Muscle layer of duodenum (tissue), 2 donors: ENCODE data around the gene TWIST1.

ENCODE experiments used
- H3K27ac ChIP-seq: one replicate; pipeline ENCODE4 v1.7.0; 2013; ENCODE audit warnings: mild to moderate bottlenecking, low read length
- H3K27me3 ChIP-seq: one replicate; pipeline ENCODE4 v1.7.0; 2013; ENCODE audit warnings: low read depth, mild to moderate bottlenecking, control low read depth, low read length
- H3K36me3 ChIP-seq, 2 donors: one replicate each; pipeline ENCODE4 v1.7.0; 2013; ENCODE audit warnings: low read length in 2 of 2, control low read depth in 1 of 2, mild to moderate bottlenecking in 1 of 2; ENCODE audit not compliant: insufficient read depth in 2 of 2, control insufficient read depth in 1 of 2
- H3K4me1 ChIP-seq, 2 donors: one replicate each; pipeline ENCODE4 v1.7.0; 2013; ENCODE audit warnings: low read length in 2 of 2, mild to moderate bottlenecking in 2 of 2, control low read depth in 1 of 2, moderate library complexity in 1 of 2; ENCODE audit not compliant: insufficient read depth in 2 of 2, control insufficient read depth in 1 of 2
- H3K4me3 ChIP-seq, 2 donors: one replicate each; pipeline ENCODE4 v1.7.0; 2013; ENCODE audit warnings: low read length in 2 of 2, low read depth in 1 of 2, mild to moderate bottlenecking in 1 of 2
- H3K9me3 ChIP-seq, 2 donors: one replicate each; pipeline ENCODE4 v1.7.0; 2013; ENCODE audit warnings: low read length in 2 of 2, control low read depth in 1 of 2, mild to moderate bottlenecking in 1 of 2; ENCODE audit not compliant: control insufficient read depth in 1 of 2
- donor health status: healthy.

Gene TWIST1

GRCh38 chr7:19104811-19105210 is 12.6 kb downstream of the TWIST1 start:
- H3K4me3 ChIP-seq = no peak overlapping the region
- no peaks in the 10 kb centered on the region for H3K36me3 ChIP-seq
- H3K27me3 ChIP-seq = peaks cover 43% of the 10 kb centered on the region
- no peaks in the 10 kb centered on the region for H3K9me3 ChIP-seq
- no peak overlapping the region for H3K27ac ChIP-seq
- peaks cover 0 to 26% of the 10 kb centered on the region in 2 donors for H3K4me1 ChIP-seq

GRCh38 chr7:19102884-19103283 is 14.6 kb downstream of the TWIST1 start:
- Histone ChIP-seq H3K27ac (no peak overlapping the region), H3K27me3 (peaks cover 24% of the 10 kb centered on the region), H3K36me3 (no peaks in the 10 kb centered on the region)

GRCh38 chr7:19101909-19102308 is 15.5 kb downstream of the TWIST1 start:
- peaks cover 14% of the 10 kb centered on the region for H3K27me3 ChIP-seq
- H3K27ac ChIP-seq = no peak overlapping the region
- H3K4me1 ChIP-seq = peaks cover 0 to 10% of the 10 kb centered on the region in 2 donors
- H3K4me3 ChIP-seq = no peak overlapping the region
- H3K36me3 ChIP-seq = no peaks in the 10 kb centered on the region
- no peaks in the 10 kb centered on the region for H3K9me3 ChIP-seq

More at GRCh38 chr7:19102884-19103283, 14.6 kb downstream of the TWIST1 start:
- H3K9me3 ChIP-seq = no peaks in the 10 kb centered on the region
- no peak overlapping the region for H3K4me3 ChIP-seq
- H3K4me1 ChIP-seq = peaks cover 0 to 20% of the 10 kb centered on the region in 2 donors

- Histone ChIP-seq H3K36me3 (no peaks in the 10 kb centered on the region), H3K27ac (no peak overlapping the region), H3K4me3 (no peak overlapping the region), H3K9me3 (no peaks in the 10 kb centered on the region), H3K27me3 (peaks cover 10% of the 10 kb centered on the region), H3K4me1 (peaks cover 0 to 6% of the 10 kb centered on the region in 2 donors)
Observed at GRCh38 chr7:19101472-19101871, 16.0 kb downstream of the TWIST1 start.

- Histone ChIP-seq H3K9me3 (no peaks in the 10 kb centered on the region), H3K4me1 (no peaks in the 10 kb centered on the region), H3K27me3 (no peaks in the 10 kb centered on the region), H3K27ac (no peak overlapping the region), H3K36me3 (no peaks in the 10 kb centered on the region), H3K4me3 (no peak overlapping the region)
Observed at GRCh38 chr7:19099924-19100323, 17.5 kb downstream of the TWIST1 start.

- H3K9me3 ChIP-seq = no peaks in the 10 kb centered on the region
- H3K4me1 ChIP-seq = no peaks in the 10 kb centered on the region
- no peak overlapping the region for H3K27ac ChIP-seq
- H3K4me3 ChIP-seq = no peak overlapping the region
- H3K36me3 ChIP-seq = no peaks in the 10 kb centered on the region
- H3K27me3 ChIP-seq = no peaks in the 10 kb centered on the region
Observed at GRCh38 chr7:19099194-19099593, 18.2 kb downstream of the TWIST1 start.

- no peaks in the 10 kb centered on the region for H3K36me3 ChIP-seq
- no peak overlapping the region for H3K4me3 ChIP-seq
- H3K27ac ChIP-seq = no peak overlapping the region
- H3K27me3 ChIP-seq = no peaks in the 10 kb centered on the region
- no peaks in the 10 kb centered on the region for H3K9me3 ChIP-seq
- no peaks in the 10 kb centered on the region for H3K4me1 ChIP-seq
Observed at GRCh38 chr7:19098510-19098909, 18.9 kb downstream of the TWIST1 start.

- H3K27ac ChIP-seq = no peak overlapping the region
- no peaks in the 10 kb centered on the region for H3K4me1 ChIP-seq
- H3K4me3 ChIP-seq = no peak overlapping the region
- H3K36me3 ChIP-seq = no peaks in the 10 kb centered on the region
- H3K9me3 ChIP-seq = no peaks in the 10 kb centered on the region
- H3K27me3 ChIP-seq = no peaks in the 10 kb centered on the region
Observed at GRCh38 chr7:19097165-19098055, 20.0 kb downstream of the TWIST1 start.

- H3K9me3 ChIP-seq = no peaks in the 10 kb centered on the region
- H3K27ac ChIP-seq = no peak overlapping the region
- no peaks in the 10 kb centered on the region for H3K27me3 ChIP-seq
- H3K4me1 ChIP-seq = no peaks in the 10 kb centered on the region
- H3K4me3 ChIP-seq = no peak overlapping the region
- H3K36me3 ChIP-seq = no peaks in the 10 kb centered on the region
Observed at GRCh38 chr7:19095353-19095860, 22.0 kb downstream of the TWIST1 start.

GRCh38 chr7:19094598-19095352 is 22.7 kb downstream of the TWIST1 start:
- Histone ChIP-seq H3K27me3 (no peaks in the 10 kb centered on the region), H3K4me1 (no peaks in the 10 kb centered on the region), H3K4me3 (no peak overlapping the region), H3K36me3 (no peaks in the 10 kb centered on the region), H3K9me3 (no peaks in the 10 kb centered on the region), H3K27ac (no peak overlapping the region)

- no peak overlapping the region for H3K27ac ChIP-seq
Observed at GRCh38 chr7:19094138-19094537, 23.3 kb downstream of the TWIST1 start.

More at GRCh38 chr7:19094138-19094537, 23.3 kb downstream of the TWIST1 start:
- Histone ChIP-seq H3K4me1 (no peaks in the 10 kb centered on the region), H3K9me3 (no peaks in the 10 kb centered on the region), H3K27me3 (no peaks in the 10 kb centered on the region), H3K4me3 (no peak overlapping the region), H3K36me3 (no peaks in the 10 kb centered on the region)
